GM19468 (cell line): Measurements from ENCODE around the gene CDK11A.
"Not testable (repeated sequence)": the region's sequence is repeated elsewhere in the genome, so short reads cannot be mapped to it uniquely, and the experiment has no call there.

Source experiments
- ATAC-seq: cut with Tn5 transposase; IDR thresholded peaks from one replicate; pipeline ENCODE4 v1.9.1; 2021; ENCODE audit warnings: mild to moderate bottlenecking, moderate library complexity, moderate number of reproducible peaks; ENCODE audit not compliant: unreplicated experiment; ENCODE audit errors: extremely low read depth

CDK11A gene

DNA sequence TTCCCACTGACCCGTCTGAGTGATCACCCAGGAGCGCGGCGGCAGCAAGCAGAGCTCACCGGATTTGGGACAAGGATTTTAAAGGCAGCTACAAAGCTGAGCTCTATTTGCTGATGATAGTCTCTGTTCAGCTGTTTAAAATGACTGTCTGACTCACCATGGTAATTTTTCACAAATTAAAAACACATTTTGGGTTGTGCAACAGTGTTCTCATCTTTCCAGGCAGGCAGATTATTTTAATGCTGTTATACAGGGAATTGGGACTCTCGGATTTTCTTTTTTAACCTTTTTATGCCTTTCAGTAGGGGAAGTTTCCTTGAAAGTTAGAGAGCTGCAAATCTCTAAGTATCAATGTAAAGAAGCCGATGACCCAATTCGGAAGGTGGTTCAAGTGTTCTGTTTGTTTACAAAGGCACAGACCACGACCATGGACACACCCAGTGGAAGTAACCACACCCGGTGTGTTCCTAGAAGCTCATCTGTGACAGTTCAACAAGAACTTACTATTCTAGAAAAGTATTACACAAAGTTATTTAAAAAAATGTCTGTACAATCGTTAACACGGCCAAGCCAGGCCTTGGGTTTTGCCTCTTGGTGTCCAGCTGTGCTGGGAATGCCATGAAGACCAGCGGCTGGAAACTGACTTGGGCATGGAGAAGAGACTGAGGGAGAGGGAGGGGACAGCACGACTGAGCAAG lies 4.3 kb upstream of the CDK11A start:
- not testable (repeated sequence) for ATAC-seq

DNA sequence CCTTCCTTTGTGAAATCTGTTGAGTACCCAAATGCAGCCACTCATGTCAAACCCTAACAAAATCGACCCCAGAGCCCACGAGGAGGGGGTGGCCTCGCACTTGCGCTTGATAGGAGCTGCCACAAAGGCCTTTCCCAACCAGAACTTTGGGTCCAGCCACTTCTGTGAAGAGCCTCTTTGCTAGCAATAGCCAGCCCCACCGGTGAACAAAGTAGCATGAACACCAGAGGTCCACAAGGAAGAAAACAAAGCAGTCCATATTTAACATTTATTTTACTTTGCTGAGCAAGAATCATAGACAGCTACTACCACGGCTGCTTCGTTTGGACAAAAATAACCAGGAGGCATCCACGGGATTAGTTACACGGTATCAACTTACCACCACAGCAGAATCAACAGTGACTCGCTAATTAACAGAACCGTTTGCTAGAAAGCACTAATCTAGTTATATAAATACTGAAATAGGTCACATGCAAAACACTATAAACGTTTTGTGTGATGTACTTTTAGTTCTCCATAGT lies 3.0 kb upstream of the CDK11A start:
- not testable (repeated sequence) for ATAC-seq

DNA sequence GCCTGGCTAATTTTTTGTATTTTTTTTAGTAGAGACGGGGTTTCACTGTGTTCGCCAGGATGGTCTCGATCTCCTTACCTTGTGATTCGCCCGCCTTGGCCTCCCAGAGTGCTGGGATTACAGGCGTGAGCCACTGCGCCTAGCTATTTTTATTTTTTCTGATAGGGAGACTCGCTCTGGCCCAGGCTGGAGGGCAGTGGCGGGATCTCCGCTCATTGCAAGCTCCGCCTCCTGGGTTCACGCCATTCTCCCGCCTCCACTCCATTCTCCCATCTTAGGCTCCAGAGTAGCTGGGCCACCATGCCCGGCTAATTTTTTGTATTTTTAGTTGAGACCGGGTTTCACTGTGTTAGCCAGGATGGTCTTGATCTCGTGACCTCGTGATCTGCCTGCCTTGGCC lies 1.9 kb upstream of the CDK11A start:
- not testable (repeated sequence) for ATAC-seq

DNA sequence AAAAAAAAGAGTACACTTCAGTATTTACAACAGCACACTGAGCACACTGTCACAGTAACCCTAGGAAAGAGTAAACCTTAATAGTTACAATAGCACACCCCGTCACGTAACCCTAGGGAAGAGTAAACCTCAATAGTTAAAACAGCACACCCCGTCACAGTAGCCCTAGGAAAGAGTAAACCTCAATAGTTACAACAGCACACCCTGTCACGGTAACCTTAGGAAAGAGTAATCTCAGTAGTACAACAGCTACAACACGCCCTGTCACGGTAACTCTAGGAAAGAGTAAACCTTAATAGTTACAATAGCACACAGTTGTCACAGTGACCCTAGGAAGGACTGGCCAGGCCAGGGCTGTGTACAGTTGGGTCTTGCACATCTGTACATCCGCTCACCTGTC lies 3.0 kb downstream of the CDK11A start:
- no peak for ATAC-seq

DNA sequence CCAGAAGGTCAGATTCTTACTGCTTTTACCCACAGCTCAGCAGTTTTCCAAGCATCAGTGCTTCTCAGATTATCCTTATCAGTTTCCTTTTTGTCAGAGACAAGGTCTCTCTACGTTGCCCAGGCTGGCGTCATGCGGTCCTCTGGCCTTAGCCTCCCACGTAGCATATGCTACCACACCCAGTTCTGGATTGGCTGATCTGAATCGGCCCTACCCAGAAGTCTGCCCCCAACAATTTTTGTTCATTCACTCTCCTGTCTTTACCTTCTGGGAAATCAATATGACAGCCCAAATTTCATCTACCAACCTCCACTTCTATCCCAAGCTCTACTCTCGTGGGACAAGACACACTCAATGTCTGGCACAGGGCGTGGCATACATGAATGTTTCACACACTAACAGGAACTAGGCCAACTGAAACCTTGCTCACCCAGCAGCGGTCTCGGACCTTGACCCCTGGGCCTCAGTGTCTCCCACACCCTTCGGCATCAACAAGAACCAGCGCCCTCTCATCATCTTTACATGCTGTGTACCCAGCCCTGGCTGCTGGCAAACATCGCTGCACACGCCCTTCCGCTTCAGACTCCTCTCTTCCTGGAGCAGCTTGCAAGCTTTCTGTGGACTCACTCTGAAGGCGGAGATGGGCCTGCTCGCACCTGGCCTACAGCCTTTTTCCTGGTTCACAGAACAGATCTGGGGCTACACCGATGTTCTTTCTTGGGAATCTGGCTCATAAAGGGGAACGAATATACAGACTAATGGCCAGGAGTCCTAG lies 8.9 kb downstream of the CDK11A start:
- ATAC-seq, result not testable (repeated sequence)

DNA sequence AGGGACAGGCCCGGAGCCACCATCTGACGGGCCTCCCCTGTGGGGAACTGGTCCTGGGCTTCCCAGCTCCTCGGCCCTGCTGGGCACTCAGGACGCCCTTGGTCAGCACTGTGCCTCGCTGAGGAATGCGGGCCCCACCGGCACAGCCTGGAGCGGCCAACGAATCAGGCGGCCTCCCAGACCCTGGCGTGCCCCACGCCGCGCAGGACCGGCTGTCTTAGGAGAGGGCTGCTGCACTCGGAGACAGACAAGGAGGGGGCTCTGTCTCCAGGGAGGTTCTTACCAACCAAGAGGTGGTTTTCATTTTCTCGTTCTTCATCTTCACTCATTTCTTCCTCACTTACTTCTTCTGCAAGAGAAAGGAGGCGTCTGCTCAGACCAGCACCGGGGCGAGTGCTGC lies 16.3 kb downstream of the CDK11A start:
- not testable (repeated sequence) for ATAC-seq

DNA sequence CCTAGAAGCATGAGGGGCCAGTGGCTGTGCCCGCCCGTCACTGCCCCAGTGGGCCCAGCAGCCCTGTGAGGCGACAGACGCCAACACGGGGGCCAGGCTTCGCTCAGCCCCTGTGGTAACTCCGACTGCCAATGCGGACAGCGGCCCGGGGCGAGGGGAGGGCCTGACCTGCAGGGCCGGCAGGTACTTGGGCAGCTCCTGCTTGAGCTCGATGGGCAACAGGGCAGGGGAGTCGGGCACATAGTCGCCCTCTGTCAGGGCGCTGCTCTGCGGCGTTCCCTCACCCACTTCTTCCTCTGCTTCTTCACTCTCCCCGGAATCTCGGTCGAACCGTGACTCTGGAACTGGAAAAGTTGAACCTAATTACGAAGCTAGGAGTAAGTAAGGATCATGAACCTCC lies 16.9 kb downstream of the CDK11A start:
- not testable (repeated sequence) for ATAC-seq

DNA sequence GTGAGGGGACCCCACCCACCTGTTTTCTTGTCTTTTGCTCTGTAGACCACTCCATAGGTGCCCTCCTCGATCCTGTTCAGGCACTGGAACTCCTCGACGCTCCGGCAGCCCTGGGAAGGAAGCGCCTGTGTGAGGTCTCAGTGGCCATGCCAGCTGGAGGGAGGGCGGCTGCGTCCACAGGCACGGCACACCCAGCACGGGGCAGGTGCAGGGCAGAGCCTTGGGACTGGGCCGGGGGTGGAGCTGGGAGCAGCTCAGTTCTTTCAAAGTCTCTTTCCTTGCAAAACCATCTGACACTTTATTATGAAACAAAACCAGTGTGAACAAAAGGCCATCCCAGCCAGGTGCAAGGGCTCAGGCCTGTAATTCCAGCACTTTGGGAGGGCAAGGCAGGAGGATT lies 18.5 kb downstream of the CDK11A start:
- ATAC-seq, result not testable (repeated sequence)

DNA sequence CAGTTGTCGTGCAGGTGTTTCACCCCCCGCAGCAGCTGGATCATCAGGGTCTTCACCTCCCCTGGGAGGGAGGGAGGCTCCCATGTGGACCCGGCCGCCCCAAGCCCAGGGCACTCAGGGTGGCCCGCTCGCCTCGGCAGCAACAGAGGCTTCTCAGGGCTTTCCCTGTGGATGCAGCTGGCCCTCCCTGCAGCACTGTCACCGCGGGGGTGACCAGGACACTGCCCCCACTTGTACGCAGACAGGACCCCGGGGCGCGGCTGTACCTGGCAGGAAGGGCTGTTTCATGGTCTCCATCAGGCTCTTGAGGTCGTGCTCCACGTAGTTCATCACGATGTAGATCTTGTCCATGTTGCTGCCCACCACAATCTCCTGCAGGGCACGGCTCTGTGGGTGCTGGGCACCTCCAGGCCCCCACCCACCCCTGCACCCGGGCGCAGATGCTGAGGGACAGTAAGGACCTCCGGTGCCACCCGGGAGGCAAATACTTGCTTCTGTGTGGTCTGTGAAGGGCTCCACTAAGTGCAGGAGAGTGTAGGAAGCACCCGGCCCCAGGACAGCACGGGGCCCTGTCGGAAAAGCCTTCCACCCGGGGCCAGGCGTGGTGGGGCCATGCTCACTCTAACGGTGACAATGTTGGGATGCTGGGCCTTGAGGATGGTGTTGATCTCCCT lies 19.7 kb downstream of the CDK11A start:
- ATAC-seq, result not testable (repeated sequence)

DNA sequence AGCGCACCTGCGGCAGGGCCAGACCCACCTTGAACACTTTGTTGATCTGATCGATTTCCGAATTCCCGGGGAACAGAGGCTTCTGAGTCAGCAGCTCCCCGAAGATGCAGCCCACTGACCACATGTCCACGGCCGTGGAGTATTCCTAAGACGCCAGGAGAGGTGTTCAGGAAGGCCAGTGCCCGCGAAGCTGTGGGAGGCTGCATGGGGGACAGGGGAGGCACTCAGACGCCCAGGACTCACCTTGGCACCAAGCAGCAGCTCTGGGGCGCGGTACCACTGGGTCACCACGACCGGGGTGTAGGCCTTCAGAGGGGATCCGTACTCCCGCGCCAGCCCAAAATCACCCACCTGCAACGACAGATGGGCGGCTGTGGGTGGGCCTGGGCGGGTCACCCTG lies 20.4 kb downstream of the CDK11A start:
- no peak for ATAC-seq

DNA sequence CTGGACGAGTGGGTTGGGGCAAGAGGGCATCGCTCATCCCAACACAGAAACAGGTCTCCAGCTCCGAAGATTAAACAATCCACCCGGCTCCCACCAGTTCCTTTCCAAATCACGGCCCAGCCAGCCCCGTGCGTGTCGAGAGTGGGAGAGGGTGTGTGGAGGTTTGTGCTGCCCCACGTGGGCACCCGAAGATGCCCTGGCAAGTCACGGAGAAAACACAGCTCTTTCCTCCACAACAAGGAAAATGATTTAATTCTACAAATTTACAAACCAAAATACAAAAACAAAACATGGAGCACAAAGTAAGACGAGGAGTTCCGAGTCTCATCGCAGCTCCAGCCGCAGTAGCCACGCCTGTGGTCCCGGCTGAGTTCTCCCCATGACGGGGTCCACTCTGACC lies 21.7 kb downstream of the CDK11A start:
- not testable (repeated sequence) for ATAC-seq

DNA sequence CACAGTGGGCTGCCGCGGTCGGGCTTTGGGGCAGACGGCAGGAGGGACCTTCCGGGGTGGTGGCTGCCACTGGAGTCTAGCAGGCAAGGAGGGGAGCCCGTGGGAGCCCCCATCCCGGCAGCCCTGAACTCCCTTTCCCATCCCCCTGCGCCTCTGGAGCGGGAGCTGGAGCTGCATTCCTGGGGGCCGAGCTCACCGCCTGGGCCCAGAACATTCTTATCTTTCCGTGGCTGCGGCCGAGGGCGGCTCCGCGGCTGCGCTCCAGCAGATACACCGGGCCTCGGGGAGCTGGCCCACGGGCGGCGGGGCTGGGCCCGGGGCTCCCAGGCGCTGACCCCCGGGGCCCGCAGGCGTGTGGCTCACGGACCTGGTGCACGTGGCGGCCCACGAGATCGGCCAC lies 23.6 kb downstream of the CDK11A start:
- not testable (repeated sequence) for ATAC-seq

DNA sequence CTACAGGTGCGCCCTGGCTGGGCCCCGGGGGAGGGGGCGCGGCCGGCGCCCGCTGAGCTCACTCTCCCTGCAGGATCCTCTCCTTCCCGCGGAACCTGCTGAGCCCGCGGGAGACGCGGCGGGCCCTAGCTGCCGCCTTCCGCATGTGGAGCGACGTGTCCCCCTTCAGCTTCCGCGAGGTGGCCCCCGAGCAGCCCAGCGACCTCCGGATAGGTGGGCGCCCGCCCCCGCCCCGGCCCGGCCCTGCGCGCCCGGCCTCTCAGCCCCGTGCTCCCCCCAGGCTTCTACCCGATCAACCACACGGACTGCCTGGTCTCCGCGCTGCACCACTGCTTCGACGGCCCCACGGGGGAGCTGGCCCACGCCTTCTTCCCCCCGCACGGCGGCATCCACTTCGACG lies 24.1 kb downstream of the CDK11A start:
- ATAC-seq, result not testable (repeated sequence)

DNA sequence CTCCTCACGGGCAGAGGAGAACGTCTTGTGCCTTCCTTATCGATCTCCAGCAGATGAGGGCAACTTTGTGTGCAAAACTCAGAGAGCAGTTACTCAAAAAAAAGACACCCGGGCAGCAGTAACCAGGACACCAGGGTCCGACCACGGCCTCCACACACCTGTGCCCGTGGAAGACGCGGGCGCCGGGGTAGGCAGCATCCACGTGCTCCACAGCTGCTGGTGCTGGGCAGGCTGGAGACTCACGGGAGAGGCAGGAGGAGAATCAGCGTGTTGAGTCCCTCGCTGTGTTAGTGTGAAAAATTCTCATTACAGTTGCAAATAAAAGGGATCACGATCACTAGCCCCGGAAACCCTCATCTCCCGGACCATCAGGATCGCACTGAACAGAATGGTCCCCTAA lies 25.1 kb downstream of the CDK11A start:
- not testable (repeated sequence) for ATAC-seq

DNA sequence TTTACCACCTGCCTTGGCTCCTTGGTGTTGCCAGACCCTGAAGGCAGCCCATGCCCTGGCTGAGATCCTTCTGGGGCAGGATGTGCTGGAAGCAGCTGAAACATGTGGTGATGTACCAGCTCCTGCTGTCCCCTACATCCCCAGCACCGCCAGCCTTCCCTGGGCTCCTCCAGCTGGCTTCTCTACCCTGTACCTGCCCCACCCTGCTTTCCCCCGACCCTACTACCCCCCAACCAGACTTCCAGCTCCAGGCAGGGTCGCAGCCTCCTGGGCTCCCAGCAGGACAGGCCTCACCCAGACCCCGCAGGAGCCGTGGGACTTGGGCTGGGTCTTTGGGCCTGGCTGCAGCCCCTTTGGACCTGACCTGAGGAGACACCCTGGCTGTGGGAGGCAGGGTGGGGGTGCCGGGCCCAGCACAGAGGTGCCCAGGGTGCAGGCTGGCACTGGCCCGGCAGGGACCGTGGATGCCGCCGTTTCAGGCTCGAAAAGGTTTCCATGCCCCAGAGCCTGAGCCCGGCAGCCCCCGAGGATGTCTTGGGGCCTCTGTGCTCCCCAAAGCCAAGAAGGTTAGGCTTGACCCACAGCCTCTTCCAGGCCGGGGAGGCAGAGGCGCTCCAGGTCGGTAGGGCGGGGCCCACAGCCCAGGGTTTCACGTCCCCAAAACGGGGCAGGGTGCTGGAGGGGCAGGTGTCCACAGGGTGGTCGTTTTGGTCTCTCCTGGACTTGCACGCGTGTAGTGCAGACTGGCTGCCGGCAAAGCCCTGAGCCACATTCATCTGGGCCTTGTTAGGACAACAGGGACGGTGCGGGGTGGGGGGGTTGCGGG lies 26.6 kb downstream of the CDK11A start:
- not testable (repeated sequence) for ATAC-seq

DNA sequence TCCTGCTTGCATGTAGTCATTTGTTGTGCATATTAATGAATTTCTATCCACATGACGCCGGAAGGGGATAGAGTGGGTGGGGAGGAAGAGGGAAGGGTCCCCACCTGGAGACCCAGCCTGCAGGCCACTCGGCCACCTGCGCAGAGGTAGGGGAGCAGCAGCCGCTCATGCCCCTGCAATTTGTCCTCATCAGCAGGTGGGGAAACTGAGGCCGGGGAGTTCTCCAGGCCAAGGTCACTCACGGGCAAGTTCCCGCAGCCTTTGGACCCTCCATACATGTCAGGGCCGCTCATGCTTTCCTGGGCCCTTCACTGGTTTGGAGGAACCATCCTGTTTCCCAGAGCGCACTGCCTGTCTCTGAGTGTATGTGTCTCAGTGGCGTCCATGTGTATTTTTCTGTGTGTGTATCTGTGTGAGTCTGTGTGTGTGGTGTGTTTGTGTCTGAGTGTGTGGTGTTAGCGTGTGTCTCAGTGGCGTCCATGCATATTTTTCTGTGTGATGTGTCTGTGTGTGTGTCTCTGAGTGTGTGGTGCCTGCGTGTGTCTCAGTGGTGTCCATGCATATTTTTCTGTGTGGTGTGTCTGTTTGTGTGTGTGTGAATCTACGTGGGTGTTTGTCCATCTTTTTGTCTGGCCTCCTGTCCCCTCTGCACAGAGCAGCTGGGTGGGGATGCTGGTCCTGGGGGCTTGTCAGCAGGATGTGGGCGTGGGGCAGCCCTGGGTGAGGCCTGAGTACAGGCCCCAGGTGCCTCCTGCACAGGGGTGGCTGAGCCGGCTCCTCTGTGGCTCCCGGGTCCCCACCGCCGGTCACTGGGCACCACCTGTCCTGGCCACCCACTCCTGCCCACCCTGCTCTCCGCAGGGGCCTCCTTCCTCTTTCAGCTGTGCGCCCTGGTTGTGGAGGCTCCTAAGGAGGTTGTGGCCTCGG lies 27.5 kb downstream of the CDK11A start:
- ATAC-seq, result not testable (repeated sequence)

DNA sequence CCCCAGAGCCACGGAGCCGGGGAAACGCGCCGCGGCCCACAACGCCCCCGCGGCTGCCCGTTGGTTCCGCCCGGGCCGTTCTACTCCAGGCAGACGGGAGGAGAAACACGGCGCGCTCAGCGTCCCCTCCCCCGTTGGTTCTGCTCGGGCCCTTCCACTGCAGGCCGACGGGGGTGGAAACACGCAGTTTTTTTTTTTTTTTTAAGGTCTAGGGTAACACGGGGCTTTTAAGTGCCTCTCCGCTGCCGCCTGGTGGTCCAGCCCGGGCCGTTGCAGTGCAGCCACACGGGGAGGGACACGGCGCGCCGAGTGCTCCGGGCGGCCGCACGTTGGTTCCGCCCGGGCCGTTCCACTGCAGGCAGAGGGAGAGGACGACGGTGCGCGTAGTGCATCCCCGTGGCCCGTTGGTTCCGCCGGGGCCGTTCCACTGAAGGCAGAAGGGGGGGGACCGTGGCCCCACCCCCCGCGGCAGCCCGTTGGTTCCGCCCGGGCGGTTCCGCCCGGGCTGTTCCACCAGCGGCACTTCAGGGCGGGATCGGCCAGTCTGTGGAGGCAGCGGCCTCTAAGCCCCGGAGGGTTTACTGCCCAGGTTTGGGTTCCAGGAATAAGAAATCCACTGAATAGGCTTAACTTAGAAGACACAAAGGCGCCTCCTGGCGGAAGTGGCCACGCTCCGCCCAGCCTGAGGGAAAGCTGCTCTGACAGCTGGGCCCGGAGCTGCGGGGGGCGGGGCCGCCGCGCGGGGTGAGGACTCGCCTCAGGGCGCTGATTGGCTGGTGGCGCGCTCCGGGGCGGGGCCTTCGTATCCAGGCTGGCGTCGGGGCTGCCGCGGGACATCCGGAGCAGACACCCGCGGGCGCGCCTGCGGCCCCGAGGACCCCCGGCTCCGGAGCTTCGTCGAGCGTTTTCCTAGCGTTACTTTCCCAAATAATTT lies 31.2 kb downstream of the CDK11A start, which contains the start of gene SLC35E2B:
Gene SLC35E2B (minus strand): TSS at position 82 of the 934 bp plus-strand sequence. CDS start 16,096 bp downstream, outside the sequence.
- ATAC-seq, result peak; percentile 70

DNA sequence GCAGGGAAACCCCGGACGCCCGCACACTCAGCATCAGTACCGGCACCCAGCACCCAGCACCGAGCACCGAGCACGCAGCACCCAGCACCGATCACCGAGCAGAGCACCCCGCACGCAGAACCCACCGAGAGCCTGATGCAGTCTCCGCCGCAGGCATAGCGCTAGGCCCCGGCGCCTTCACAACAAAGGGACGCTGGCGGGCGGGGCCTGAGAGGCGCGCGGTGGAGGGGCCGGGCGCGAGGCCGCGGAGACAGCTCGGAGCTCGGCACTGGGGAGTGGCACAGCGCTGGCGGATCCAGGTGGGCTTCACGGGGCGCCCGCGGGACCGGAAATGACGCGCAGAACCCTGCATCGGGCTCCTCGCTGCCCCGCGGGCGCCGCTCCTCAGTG lies 31.8 kb downstream of the CDK11A start:
- ATAC-seq, result not testable (repeated sequence)
